ENCODE results near the gene JAKMIP3.

The JAKMIP3 gene

DNA sequence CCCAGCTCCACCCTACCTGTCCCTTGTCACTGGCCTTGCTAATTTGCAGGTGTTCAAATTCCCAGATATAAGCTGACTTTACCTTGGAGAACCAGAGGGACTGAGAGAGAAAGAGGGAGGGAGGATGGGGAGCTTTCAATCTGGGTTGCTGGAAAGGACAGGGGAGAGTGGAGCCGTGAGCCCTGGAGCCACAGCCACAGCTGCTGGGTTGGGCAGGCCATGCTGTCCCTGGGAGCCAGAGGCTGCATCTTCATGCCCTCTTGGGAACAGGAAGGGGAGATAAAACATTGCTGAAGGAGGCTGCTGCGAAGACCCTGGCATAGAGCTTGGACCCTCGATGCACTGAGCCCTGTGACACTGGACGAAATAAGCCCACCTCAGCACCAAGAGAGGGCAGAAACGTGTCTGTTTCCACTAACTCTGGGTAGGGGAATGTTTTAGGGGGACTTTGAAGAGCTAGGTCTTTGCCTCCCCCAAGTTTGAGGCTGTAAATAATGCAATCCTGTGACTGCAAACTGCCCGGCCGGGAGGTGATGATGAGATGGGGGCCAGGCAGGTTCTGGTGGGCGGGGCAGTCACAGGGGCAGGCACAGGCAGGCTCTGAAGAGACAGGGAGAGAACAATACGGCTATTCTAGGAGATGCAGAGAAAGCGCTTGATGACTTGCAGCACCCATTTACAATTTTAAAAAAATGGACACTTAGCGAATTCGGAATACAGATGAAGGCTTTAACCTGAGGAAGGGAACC lies 5.8 kb upstream of the JAKMIP3 start:
- H3K27ac ChIP-seq (ENCODE audit: low read length), result no peak overlapping the region

DNA sequence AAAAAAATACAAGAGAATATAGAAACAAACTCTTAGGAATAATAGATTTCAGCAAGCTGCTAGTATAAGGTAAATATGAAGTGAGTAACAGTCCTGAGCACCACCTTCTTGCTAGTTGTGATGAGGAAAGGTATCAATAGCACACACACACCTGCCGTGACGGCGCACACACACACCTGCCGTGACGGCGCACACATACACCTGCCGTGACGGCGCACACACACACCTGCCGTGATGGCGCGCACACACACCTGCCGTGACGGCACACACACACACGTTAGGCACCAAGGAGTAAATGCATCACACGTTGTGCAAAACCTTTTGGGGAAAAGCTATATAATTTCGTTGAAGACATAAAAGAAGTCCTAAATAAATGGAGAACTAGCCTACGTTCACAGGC lies 4.7 kb upstream of the JAKMIP3 start:
- Histone ChIP-seq H3K4me3 (ENCODE audit: low read length) (no peak overlapping the region), H3K27me3 (ENCODE audit: insufficient read depth, low read length) (peaks cover 9% of the 10 kb centered on the region; the same call in 1 of the 2 replicates), H3K9me3 (ENCODE audit: insufficient read depth, low read depth, low read length) (no peaks in the 10 kb centered on the region), H3K36me3 (ENCODE audit: insufficient read depth, low read depth, low read length) (no peaks in the 10 kb centered on the region), H3K9ac (ENCODE audit: low read depth, low read length) (no peak overlapping the region), H3K4me1 (ENCODE audit: insufficient read depth, low read length) (peaks cover 11% of the 10 kb centered on the region), H3K27ac (ENCODE audit: low read length) (no peak overlapping the region)

More for the DNA sequence above, 5.8 kb upstream of the JAKMIP3 start:
- no peak overlapping the region; the same call in 1 of the 2 replicates for H3K9ac ChIP-seq (ENCODE audit: low read depth, low read length)
- no peaks in the 10 kb centered on the region for H3K36me3 ChIP-seq (ENCODE audit: insufficient read depth, low read depth, low read length)
- H3K9me3 ChIP-seq (ENCODE audit: insufficient read depth, low read depth, low read length), result no peaks in the 10 kb centered on the region
- no peak overlapping the region for H3K4me3 ChIP-seq (ENCODE audit: low read length)
- H3K4me1 ChIP-seq (ENCODE audit: insufficient read depth, low read length), result peaks cover 5% of the 10 kb centered on the region
- H3K27me3 ChIP-seq (ENCODE audit: insufficient read depth, low read length), result 0 out of 2 replicates have a peak, but pooled peaks cover 4% of the 10 kb centered on the region

DNA sequence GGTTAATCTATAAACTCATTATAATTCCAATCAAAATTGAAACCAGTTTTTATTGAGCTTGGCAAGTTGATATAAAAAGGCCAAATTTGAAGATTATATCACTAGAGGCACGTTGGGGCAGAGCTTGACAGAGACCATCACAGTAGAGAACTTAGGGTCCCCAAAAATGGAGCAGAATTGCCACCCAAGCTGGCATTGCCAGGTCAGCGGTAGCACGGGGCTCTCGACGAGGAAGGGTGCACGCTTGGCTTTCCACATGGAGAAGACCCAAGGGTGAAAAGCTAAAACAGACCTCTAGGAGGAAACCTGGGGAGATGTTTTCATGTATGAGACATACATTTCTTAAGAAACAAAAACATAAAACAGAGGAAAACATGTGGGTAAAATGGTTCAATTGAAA lies 4.3 kb upstream of the JAKMIP3 start:
- Histone ChIP-seq H3K27me3 (ENCODE audit: insufficient read depth, low read length) (peaks cover 13% of the 10 kb centered on the region; the same call in 1 of the 2 replicates), H3K9ac (ENCODE audit: low read depth, low read length) (no peak overlapping the region), H3K4me3 (ENCODE audit: low read length) (no peak overlapping the region), H3K9me3 (ENCODE audit: insufficient read depth, low read depth, low read length) (no peaks in the 10 kb centered on the region), H3K4me1 (ENCODE audit: insufficient read depth, low read length) (peaks cover 14% of the 10 kb centered on the region), H3K27ac (ENCODE audit: low read length) (no peak overlapping the region), H3K36me3 (ENCODE audit: insufficient read depth, low read depth, low read length) (no peaks in the 10 kb centered on the region)

DNA sequence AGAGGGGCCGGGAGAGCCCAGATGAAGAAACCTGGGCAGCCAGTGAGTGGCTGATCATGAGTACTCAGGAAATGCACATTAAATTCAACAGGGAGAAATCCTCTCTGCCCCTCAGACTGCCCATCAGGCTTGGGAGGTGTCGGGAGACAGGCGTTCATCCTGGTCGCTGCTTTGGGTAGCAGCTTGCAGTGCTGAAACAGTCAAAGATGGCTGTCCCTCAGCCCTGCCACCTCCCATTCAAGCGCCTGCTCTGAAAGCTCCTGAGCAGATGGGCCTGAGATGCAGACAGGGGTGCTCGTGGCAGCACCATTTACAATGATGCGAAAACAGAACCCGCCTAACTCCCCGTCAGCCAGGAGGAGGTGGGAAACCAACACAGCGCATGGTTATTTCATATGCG lies 3.6 kb upstream of the JAKMIP3 start:
- H3K4me1 ChIP-seq (ENCODE audit: insufficient read depth, low read length), result peaks cover 21% of the 10 kb centered on the region
- no peaks in the 10 kb centered on the region for H3K36me3 ChIP-seq (ENCODE audit: insufficient read depth, low read depth, low read length)
- no peak overlapping the region for H3K9ac ChIP-seq (ENCODE audit: low read depth, low read length)
- no peak overlapping the region for H3K4me3 ChIP-seq (ENCODE audit: low read length)
- no peak overlapping the region for H3K27ac ChIP-seq (ENCODE audit: low read length)
- peaks cover 13% of the 10 kb centered on the region; the same call in 1 of the 2 replicates for H3K27me3 ChIP-seq (ENCODE audit: insufficient read depth, low read length)
- H3K9me3 ChIP-seq (ENCODE audit: insufficient read depth, low read depth, low read length), result no peaks in the 10 kb centered on the region

DNA sequence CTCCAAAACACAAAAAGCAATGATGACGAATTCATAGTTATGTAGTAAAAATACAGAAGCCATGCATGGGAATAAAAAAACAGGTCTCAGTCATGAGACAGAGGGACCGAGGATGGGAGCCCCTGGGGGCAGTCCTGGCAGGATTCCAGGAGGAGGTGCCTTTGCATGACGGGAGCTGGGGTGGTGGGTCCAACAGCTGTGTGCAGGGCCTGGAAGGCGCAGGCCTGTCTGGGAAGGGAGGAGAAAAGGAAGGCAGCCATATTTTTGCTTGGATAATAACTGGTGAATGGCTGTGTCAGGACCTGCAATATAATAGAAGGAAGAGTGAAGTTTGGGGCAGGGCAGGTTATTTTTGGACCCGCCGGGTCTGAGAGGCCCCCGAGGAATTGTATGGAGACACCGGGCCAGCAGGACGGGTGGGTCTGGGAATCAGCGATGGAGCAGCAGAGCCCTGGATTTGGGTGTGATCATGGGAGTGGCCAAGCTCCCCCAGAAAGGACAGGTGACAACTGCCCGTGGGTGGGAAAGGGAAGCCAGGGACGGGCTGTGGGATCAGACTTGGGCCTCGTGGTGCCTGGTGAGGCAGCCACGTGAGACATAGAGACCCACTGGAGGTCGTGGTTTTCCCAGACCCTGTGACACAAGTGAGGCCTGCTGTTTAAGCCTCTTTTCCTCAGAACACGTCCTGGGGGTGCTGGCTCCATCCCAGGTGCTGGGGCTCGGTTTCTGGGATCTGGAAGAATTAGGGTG lies 2.9 kb upstream of the JAKMIP3 start:
- Histone ChIP-seq H3K9me3 (ENCODE audit: insufficient read depth, low read depth, low read length) (no peaks in the 10 kb centered on the region), H3K4me1 (ENCODE audit: insufficient read depth, low read length) (peaks cover 23% of the 10 kb centered on the region), H3K4me3 (ENCODE audit: low read length) (no peak overlapping the region), H3K9ac (ENCODE audit: low read depth, low read length) (no peak overlapping the region), H3K27ac (ENCODE audit: low read length) (no peak overlapping the region), H3K36me3 (ENCODE audit: insufficient read depth, low read depth, low read length) (no peaks in the 10 kb centered on the region), H3K27me3 (ENCODE audit: insufficient read depth, low read length) (peaks cover 13% of the 10 kb centered on the region; the same call in 1 of the 2 replicates)

DNA sequence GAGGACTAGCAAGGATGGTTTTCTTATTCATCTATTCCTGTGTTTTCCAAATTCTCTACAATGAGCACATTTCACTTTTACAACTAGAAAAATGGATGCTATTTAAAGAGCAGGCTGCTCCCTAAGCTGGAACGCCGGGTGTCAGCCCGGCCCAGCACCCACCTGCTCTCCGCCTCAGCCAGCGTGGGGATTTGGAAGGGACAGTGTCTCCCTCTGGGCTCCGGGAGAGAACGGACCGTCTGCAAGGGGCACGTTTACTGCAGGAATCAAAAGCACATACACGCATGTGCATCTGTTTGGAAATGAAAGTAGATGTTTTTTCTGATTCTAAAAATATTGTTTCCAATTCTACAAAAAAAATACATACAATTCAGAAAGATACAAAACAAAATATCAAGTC lies 2.3 kb upstream of the JAKMIP3 start:
- Histone ChIP-seq H3K27me3 (ENCODE audit: insufficient read depth, low read length) (peaks cover 13% of the 10 kb centered on the region; the same call in 1 of the 2 replicates), H3K36me3 (ENCODE audit: insufficient read depth, low read depth, low read length) (no peaks in the 10 kb centered on the region), H3K9ac (ENCODE audit: low read depth, low read length) (no peak overlapping the region), H3K4me3 (ENCODE audit: low read length) (no peak overlapping the region), H3K27ac (ENCODE audit: low read length) (no peak overlapping the region), H3K9me3 (ENCODE audit: insufficient read depth, low read depth, low read length) (no peaks in the 10 kb centered on the region), H3K4me1 (ENCODE audit: insufficient read depth, low read length) (peaks cover 23% of the 10 kb centered on the region)

DNA sequence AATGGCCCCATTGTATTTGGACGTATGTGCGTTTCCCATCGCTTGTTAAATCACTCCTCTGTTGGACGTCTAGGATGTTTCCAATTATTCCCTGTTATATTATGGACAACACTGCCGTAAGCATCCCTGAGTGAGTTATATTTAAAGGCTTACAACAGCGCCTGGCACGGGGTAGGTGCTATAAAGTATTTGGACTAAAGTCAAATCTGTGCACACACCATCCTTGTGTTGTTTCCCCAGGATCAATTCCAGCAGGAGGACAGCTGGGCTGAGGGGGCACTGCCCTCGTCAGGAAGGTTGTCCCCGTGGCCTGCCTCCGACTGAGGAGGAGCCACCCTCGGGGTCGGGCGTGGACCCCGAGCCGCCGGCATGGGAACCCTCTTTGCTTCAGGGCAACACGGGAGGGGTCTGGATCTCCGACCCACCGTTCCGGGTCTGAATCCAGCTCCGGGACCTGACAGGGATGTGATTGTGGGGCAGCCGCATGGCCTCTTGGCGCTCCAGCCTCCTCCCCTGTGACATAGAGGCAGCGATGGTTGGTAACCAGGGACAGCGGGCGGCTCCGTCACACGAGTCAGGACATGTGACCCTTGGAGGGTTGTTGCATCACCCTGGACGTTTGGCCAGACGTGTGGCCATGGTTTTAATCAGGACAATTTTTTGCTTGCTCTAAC lies 1.5 kb upstream of the JAKMIP3 start:
- Histone ChIP-seq H3K4me3 (ENCODE audit: low read length) (no peak overlapping the region), H3K4me1 (ENCODE audit: insufficient read depth, low read length) (peaks cover 23% of the 10 kb centered on the region), H3K9ac (ENCODE audit: low read depth, low read length) (no peak overlapping the region), H3K27me3 (ENCODE audit: insufficient read depth, low read length) (peaks cover 13% of the 10 kb centered on the region; the same call in 1 of the 2 replicates), H3K27ac (ENCODE audit: low read length) (no peak overlapping the region), H3K9me3 (ENCODE audit: insufficient read depth, low read depth, low read length) (no peaks in the 10 kb centered on the region), H3K36me3 (ENCODE audit: insufficient read depth, low read depth, low read length) (no peaks in the 10 kb centered on the region)

DNA sequence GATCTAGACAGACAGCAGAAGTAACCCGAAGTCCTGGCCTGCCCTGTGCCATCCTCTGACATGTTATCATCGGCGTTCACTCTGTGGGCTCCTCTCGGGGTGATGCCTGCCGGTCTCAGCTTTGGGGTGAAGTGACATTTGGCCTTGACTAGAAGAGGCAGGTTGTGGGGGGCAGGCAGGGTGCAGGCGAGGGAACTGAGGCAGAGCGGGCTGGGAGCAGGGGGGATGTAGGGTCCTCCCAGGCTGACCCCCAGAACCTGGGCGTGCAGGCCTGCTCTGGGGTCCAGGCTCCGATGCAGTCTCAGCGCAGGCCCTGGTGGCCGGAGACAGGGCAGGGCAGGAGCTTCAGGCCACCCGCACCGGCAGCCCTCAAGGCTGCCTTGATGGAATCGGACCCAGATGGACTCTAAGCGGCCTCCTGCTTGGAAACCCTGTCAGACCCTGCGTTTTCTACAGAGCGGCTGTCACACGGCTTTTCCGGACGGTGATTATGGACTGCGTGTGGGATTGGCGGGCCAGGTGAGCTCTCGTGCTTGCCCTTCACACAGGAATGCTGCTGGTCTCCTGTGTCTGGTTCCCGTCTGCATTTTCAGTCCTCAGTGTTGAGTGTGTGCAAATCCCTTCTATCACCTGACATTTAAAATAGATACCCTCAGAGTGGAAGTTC lies 842 bp upstream of the JAKMIP3 start:
- no peak overlapping the region for H3K9ac ChIP-seq (ENCODE audit: low read depth, low read length)
- H3K9me3 ChIP-seq (ENCODE audit: insufficient read depth, low read depth, low read length), result no peaks in the 10 kb centered on the region
- no peak overlapping the region for H3K27ac ChIP-seq (ENCODE audit: low read length)
- H3K4me3 ChIP-seq (ENCODE audit: low read length), result peak overlapping the region; percentile 52; the same call in 1 of the 2 replicates
- H3K4me1 ChIP-seq (ENCODE audit: insufficient read depth, low read length), result peaks cover 21% of the 10 kb centered on the region
- peaks cover 13% of the 10 kb centered on the region; the same call in 1 of the 2 replicates for H3K27me3 ChIP-seq (ENCODE audit: insufficient read depth, low read length)
- H3K36me3 ChIP-seq (ENCODE audit: insufficient read depth, low read depth, low read length), result no peaks in the 10 kb centered on the region

DNA sequence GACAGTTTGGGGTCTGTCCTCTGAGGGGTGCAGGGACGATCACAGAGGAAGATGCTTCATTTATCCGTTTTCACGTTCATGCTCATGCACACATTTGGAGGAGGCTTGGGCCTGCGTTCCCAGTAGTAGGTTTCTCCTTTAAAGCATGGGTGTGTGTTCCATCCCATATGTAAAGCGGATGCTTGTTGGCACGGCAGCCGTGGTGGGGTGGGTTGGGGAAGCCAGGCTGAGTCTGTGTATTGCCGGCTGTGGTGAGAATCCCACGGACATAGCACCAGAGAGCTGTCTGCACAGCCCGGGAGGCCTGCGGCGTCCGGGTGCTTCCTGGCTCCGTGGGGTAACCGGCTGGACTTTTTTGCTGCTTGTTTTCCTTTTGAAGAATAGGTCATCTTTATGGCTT lies 440 bp downstream of the JAKMIP3 start:
- peaks cover 18% of the 10 kb centered on the region; the same call in 1 of the 2 replicates for H3K4me1 ChIP-seq (ENCODE audit: insufficient read depth, low read length)
- no peaks in the 10 kb centered on the region for H3K9me3 ChIP-seq (ENCODE audit: insufficient read depth, low read depth, low read length)
- H3K36me3 ChIP-seq (ENCODE audit: insufficient read depth, low read depth, low read length), result no peaks in the 10 kb centered on the region
- H3K27me3 ChIP-seq (ENCODE audit: insufficient read depth, low read length), result peaks cover 13% of the 10 kb centered on the region; the same call in 1 of the 2 replicates
- peak overlapping the region; percentile 52; the same call in 1 of the 2 replicates for H3K4me3 ChIP-seq (ENCODE audit: low read length)
- peak overlapping the region; percentile 46; the same call in 1 of the 2 replicates for H3K9ac ChIP-seq (ENCODE audit: low read depth, low read length)
- H3K27ac ChIP-seq (ENCODE audit: low read length), result no peak overlapping the region

DNA sequence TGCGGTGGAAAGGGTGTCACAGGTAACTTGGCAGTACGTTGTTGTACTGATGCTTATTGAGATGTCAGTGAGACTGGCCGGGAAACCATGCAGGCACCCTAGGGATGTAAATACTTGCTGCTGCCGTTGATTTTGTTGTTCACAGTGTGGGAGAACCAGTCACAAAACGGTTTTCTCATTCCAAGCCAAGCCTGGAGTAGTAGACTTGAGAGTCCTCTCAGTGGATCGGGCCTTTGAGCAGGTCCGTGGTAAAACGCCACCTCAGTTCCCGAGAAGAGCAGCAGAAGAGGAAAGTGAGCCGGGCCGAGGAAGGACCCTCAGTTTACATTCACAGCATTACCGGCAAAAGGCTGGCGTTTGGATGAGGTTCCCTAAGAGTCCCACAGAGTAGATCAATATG lies 1.1 kb downstream of the JAKMIP3 start:
- H3K36me3 ChIP-seq (ENCODE audit: insufficient read depth, low read depth, low read length), result no peaks in the 10 kb centered on the region
- H3K4me3 ChIP-seq (ENCODE audit: low read length), result no peak overlapping the region
- H3K4me1 ChIP-seq (ENCODE audit: insufficient read depth, low read length), result peaks cover 18% of the 10 kb centered on the region; the same call in 1 of the 2 replicates
- H3K27ac ChIP-seq (ENCODE audit: low read length), result no peak overlapping the region
- H3K27me3 ChIP-seq (ENCODE audit: insufficient read depth, low read length), result peaks cover 13% of the 10 kb centered on the region; the same call in 1 of the 2 replicates
- no peaks in the 10 kb centered on the region for H3K9me3 ChIP-seq (ENCODE audit: insufficient read depth, low read depth, low read length)
- H3K9ac ChIP-seq (ENCODE audit: low read depth, low read length), result no peak overlapping the region

All from iPS-20b (cell line).